GM21367 (cell line): Measurements from ENCODE around the gene LARP1B.
A peak's percentile ranks its signal among the peaks of the same experiment; 100 is the strongest.
"Not testable (repeated sequence)": the region's sequence is repeated elsewhere in the genome, so short reads cannot be mapped to it uniquely, and the experiment has no call there.

Source experiments
- ATAC-seq: cut with Tn5 transposase; IDR thresholded peaks from one replicate; pipeline ENCODE4 v1.9.1; 2021; ENCODE audit not compliant: unreplicated experiment

Gene LARP1B

GRCh38 chr4:128060699-128061565, at the start of gene LARP1B:
Gene LARP1B, plus strand, starts transcription at chr4:128061312. Its CDS starts 13,640 bp downstream, at chr4:128074952.
- peak; percentile 84 for ATAC-seq

- ATAC-seq: no peak
Measured at GRCh38 chr4:128025319-128025718, 35.8 kb upstream of the LARP1B start.

GRCh38 chr4:128029907-128030306, 31.2 kb upstream of the LARP1B start:
- ATAC-seq: no peak

GRCh38 chr4:128031756-128032384, 29.2 kb upstream of the LARP1B start:
- ATAC-seq: no peak

GRCh38 chr4:128039568-128039967, 21.5 kb upstream of the LARP1B start:
- no peak for ATAC-seq

- ATAC-seq: not testable (repeated sequence)
Measured at GRCh38 chr4:128047019-128047418, 14.1 kb upstream of the LARP1B start.

GRCh38 chr4:128047514-128047913, 13.6 kb upstream of the LARP1B start:
- ATAC-seq: not testable (repeated sequence)

- not testable (repeated sequence) for ATAC-seq
Measured at GRCh38 chr4:128051229-128051628, 9.9 kb upstream of the LARP1B start.

GRCh38 chr4:128054907-128055306, 6.2 kb upstream of the LARP1B start:
- ATAC-seq: not testable (repeated sequence)

- ATAC-seq: not testable (repeated sequence)
Measured at GRCh38 chr4:128055441-128056206, 5.5 kb upstream of the LARP1B start.

- no peak for ATAC-seq
Measured at GRCh38 chr4:128056396-128056795, 4.7 kb upstream of the LARP1B start.

GRCh38 chr4:128060121-128060698, 902 bp upstream of the LARP1B start:
- ATAC-seq: no peak

GRCh38 chr4:128061566-128062536, 739 bp downstream of the LARP1B start:
- peak; percentile 32 for ATAC-seq

- ATAC-seq: not testable (repeated sequence)
Measured at GRCh38 chr4:128066453-128066820, 5.3 kb downstream of the LARP1B start.

- ATAC-seq: no peak
Measured at GRCh38 chr4:128068918-128069317, 7.8 kb downstream of the LARP1B start.

GRCh38 chr4:128076464-128076863, 15.4 kb downstream of the LARP1B start:
- ATAC-seq: no peak

- ATAC-seq: not testable (repeated sequence)
Measured at GRCh38 chr4:128095293-128095692, 34.2 kb downstream of the LARP1B start.

GRCh38 chr4:128107766-128108165, 46.7 kb downstream of the LARP1B start:
- ATAC-seq: no peak

- no peak for ATAC-seq
Measured at GRCh38 chr4:128123036-128123435, 61.9 kb downstream of the LARP1B start.

- ATAC-seq: no peak
Measured at GRCh38 chr4:128130621-128131020, 69.5 kb downstream of the LARP1B start.
